ENCODE data around the gene ERF.

DNA sequence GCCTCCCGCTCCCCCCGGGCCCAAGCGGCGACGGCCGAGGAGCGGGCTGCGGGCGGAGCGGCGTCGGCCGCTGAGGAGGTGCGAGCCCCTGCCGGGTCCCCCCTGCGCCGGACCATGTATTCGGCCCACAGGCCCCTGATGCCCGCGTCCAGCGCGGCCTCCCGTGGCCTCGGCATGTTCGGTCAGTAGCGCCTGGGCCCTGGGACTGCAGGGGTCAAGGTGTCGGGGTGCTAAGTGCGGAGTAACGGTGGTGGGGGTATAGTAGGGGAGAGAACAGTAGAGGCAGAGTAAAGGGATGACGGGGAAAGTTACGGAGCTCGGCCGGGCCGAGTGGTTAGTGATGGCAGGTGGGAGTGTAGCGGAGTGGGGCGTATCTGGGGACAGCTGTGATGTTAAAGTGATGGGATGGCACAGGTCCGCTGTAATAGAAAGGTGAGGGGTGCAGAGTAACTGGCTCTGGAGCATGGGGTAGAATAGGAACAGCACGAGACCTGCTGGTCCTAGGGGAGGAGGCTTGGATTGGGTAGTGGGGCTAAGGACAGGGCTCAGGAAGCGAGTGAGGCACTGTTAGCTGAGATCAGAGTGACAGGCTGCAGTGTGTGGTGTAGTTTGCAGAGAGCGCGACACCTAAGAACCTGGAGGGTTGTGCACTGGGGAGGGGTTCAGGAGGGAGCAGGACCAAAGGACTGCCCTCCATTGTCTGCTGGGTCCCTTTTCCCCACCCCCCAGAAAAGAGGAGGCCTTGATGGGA is 29.8 kb upstream of the ERF start:
- TF ChIP-seq ZNF274 (IDR thresholded peaks at IDR 0.05; ENCODE audit: low read depth, low read length), result no peak
- no peak for TF ChIP-seq YY1 (IDR thresholded peaks at IDR 0.05; ENCODE audit: insufficient read depth, insufficient read length)

Data from NT2/D1 (cell line).